IPS DF 6.9 (cell line): Measurements from ENCODE around the gene ETFA.

ENCODE experiments used
- DNase-seq: peaks from one replicate; pipeline ENCODE4 v3.0.0-alpha.2; 2013; ENCODE audit warnings: low read depth, low spot score
- H3K27ac ChIP-seq: one replicate; pipeline ENCODE4 v1.5.1; 2013; ENCODE audit warnings: low read length, control low read depth
- H3K27me3 ChIP-seq: 2 replicates; pipeline ENCODE4 v1.6.1; 2013; ENCODE audit warnings: mild to moderate bottlenecking, low read length; ENCODE audit not compliant: control insufficient read depth, insufficient read depth
- H3K36me3 ChIP-seq: 2 replicates; pipeline ENCODE4 v1.6.1; 2013; ENCODE audit warnings: low read length; ENCODE audit not compliant: control insufficient read depth, insufficient read depth
- H3K4me1 ChIP-seq: 2 replicates; pipeline ENCODE4 v1.6.1; 2013; ENCODE audit warnings: low read length; ENCODE audit not compliant: control insufficient read depth, insufficient read depth
- H3K4me3 ChIP-seq: 2 replicates; pipeline ENCODE4 v1.5.1; 2013; ENCODE audit warnings: mild to moderate bottlenecking, low read length
- H3K9me3 ChIP-seq: 2 replicates; pipeline ENCODE4 v1.6.1; 2013; ENCODE audit warnings: low read length, inconsistent platforms; ENCODE audit not compliant: control insufficient read depth, insufficient read depth
- WGBS: extraction: QIAGEN DNeasy Blood & Tissue Kit; methylation state at CpG from one replicate; pipeline ENCODE4 v1.1.7; 2013; ENCODE audit warnings: mixed read lengths, missing lambda C conversion rate; ENCODE audit not compliant: insufficient read length, insufficient coverage; 5-methylcytosine and 5-hydroxymethylcytosine counted together

ETFA gene

GRCh38 chr15:76217029-76217881 lies 94.0 kb downstream of the ETFA start:
- H3K4me3 ChIP-seq = no peak overlapping the region
- H3K36me3 ChIP-seq = no peaks in the 10 kb centered on the region
- H3K27ac ChIP-seq = no peak overlapping the region
- no CpG with 5 or more reads among the region's 7 CpGs for WGBS
- no peak for DNase-seq
- H3K9me3 ChIP-seq = no peaks in the 10 kb centered on the region
- no peaks in the 10 kb centered on the region for H3K27me3 ChIP-seq
- no peaks in the 10 kb centered on the region for H3K4me1 ChIP-seq

- H3K27me3 ChIP-seq = no peaks in the 10 kb centered on the region
- no peak overlapping the region for H3K4me3 ChIP-seq
- DNase-seq = no peak
- WGBS = no CpG with 5 or more reads among the region's 1 CpG
- H3K36me3 ChIP-seq = no peaks in the 10 kb centered on the region
- no peaks in the 10 kb centered on the region for H3K4me1 ChIP-seq
- H3K27ac ChIP-seq = no peak overlapping the region
- H3K9me3 ChIP-seq = no peaks in the 10 kb centered on the region
These were observed 95.6 kb downstream of the ETFA start for GRCh38 chr15:76215634-76216033.

- whole genome bisulfite sequencing = no CpG with 5 or more reads among the region's 3 CpGs
- Histone ChIP-seq H3K4me1 (no peaks in the 10 kb centered on the region), H3K27ac (no peak overlapping the region), H3K36me3 (no peaks in the 10 kb centered on the region), H3K4me3 (no peak overlapping the region), H3K9me3 (no peaks in the 10 kb centered on the region), H3K27me3 (no peaks in the 10 kb centered on the region)
- DNase-seq = no peak
These were observed 101.3 kb downstream of the ETFA start for GRCh38 chr15:76209942-76210341.

- DNase-seq = no peak
- Histone ChIP-seq H3K27ac (no peak overlapping the region), H3K4me3 (no peak overlapping the region), H3K4me1 (no peaks in the 10 kb centered on the region), H3K27me3 (no peaks in the 10 kb centered on the region), H3K9me3 (no peaks in the 10 kb centered on the region), H3K36me3 (no peaks in the 10 kb centered on the region)
- WGBS = no CpG with 5 or more reads among the region's 1 CpG
These were observed 101.7 kb downstream of the ETFA start for GRCh38 chr15:76209523-76209922.

- DNase-seq = no peak
- no CpG with 5 or more reads among the region's 2 CpGs for WGBS
- no peak overlapping the region for H3K4me3 ChIP-seq
- H3K36me3 ChIP-seq = no peaks in the 10 kb centered on the region
- H3K9me3 ChIP-seq = no peaks in the 10 kb centered on the region
- H3K27ac ChIP-seq = no peak overlapping the region
- no peaks in the 10 kb centered on the region for H3K27me3 ChIP-seq
- H3K4me1 ChIP-seq = no peaks in the 10 kb centered on the region
These were observed 102.4 kb downstream of the ETFA start for GRCh38 chr15:76208786-76209424.

GRCh38 chr15:76208084-76208785 lies 103.0 kb downstream of the ETFA start:
- no peak for DNase-seq
- no peak overlapping the region for H3K4me3 ChIP-seq
- H3K4me1 ChIP-seq = no peaks in the 10 kb centered on the region
- no peaks in the 10 kb centered on the region for H3K9me3 ChIP-seq
- WGBS = no CpG with 5 or more reads among the region's 8 CpGs
- H3K27me3 ChIP-seq = no peaks in the 10 kb centered on the region
- no peaks in the 10 kb centered on the region for H3K36me3 ChIP-seq
- H3K27ac ChIP-seq = no peak overlapping the region

GRCh38 chr15:76206325-76206976 lies 104.8 kb downstream of the ETFA start:
- H3K27ac ChIP-seq = no peak overlapping the region
- DNase-seq = no peak
- no peaks in the 10 kb centered on the region for H3K4me1 ChIP-seq
- WGBS = no CpG with 5 or more reads among the region's 4 CpGs
- H3K9me3 ChIP-seq = no peaks in the 10 kb centered on the region
- no peaks in the 10 kb centered on the region for H3K27me3 ChIP-seq
- no peak overlapping the region for H3K4me3 ChIP-seq
- no peaks in the 10 kb centered on the region for H3K36me3 ChIP-seq

GRCh38 chr15:76204916-76205460 lies 106.3 kb downstream of the ETFA start:
- no CpG with 5 or more reads among the region's 11 CpGs for WGBS
- no peaks in the 10 kb centered on the region for H3K9me3 ChIP-seq
- no peak for DNase-seq
- H3K27me3 ChIP-seq = no peaks in the 10 kb centered on the region
- no peak overlapping the region for H3K4me3 ChIP-seq
- no peak overlapping the region for H3K27ac ChIP-seq
- no peaks in the 10 kb centered on the region for H3K4me1 ChIP-seq
- H3K36me3 ChIP-seq = no peaks in the 10 kb centered on the region

- Histone ChIP-seq H3K9me3 (no peaks in the 10 kb centered on the region), H3K4me1 (no peaks in the 10 kb centered on the region), H3K4me3 (no peak overlapping the region), H3K36me3 (no peaks in the 10 kb centered on the region), H3K27ac (no peak overlapping the region), H3K27me3 (no peaks in the 10 kb centered on the region)
- DNase-seq = no peak
- no CpG with 5 or more reads among the region's 18 CpGs for WGBS
These were observed 107.0 kb downstream of the ETFA start for GRCh38 chr15:76204109-76204845.
